HG02943 (cell line): ENCODE measurements around the gene PLCB4.
A peak's percentile ranks its signal among the peaks of the same experiment; 100 is the strongest.

Experiments
- ATAC-seq: cut with Tn5 transposase; IDR thresholded peaks from one replicate; pipeline ENCODE4 v1.9.1; 2021; ENCODE audit warnings: mild to moderate bottlenecking, low read depth, moderate library complexity; ENCODE audit not compliant: unreplicated experiment

Gene PLCB4

GRCh38 chr20:9409981-9410380 lies 341.1 kb downstream of the PLCB4 start:
- ATAC-seq: no peak

- ATAC-seq: no peak
Observed at GRCh38 chr20:9411833-9412232, 342.9 kb downstream of the PLCB4 start.

- ATAC-seq: peak; percentile 80
Observed at GRCh38 chr20:9412309-9412708, 343.4 kb downstream of the PLCB4 start.

GRCh38 chr20:9413001-9413400 lies 344.1 kb downstream of the PLCB4 start:
- ATAC-seq: no peak

GRCh38 chr20:9415426-9415825 lies 346.5 kb downstream of the PLCB4 start:
- ATAC-seq: no peak

GRCh38 chr20:9416421-9416820 lies 347.5 kb downstream of the PLCB4 start:
- ATAC-seq: no peak

- no peak for ATAC-seq
Observed at GRCh38 chr20:9417665-9418064, 348.8 kb downstream of the PLCB4 start.

GRCh38 chr20:9422321-9423057 lies 353.6 kb downstream of the PLCB4 start:
- no peak for ATAC-seq

- ATAC-seq: no peak
Observed at GRCh38 chr20:9424551-9424950, 355.7 kb downstream of the PLCB4 start.

- no peak for ATAC-seq
Observed at GRCh38 chr20:9427430-9428291, 358.8 kb downstream of the PLCB4 start.

GRCh38 chr20:9428292-9428607 lies 359.4 kb downstream of the PLCB4 start:
- ATAC-seq: no peak

- ATAC-seq: no peak
Observed at GRCh38 chr20:9439806-9440205, 370.9 kb downstream of the PLCB4 start.

- no peak for ATAC-seq
Observed at GRCh38 chr20:9440892-9441291, 372.0 kb downstream of the PLCB4 start.

- ATAC-seq: peak; percentile 91
Observed at GRCh38 chr20:9441948-9442347, 373.1 kb downstream of the PLCB4 start.

- no peak for ATAC-seq
Observed at GRCh38 chr20:9442858-9443257, 374.0 kb downstream of the PLCB4 start.

- no peak for ATAC-seq
Observed at GRCh38 chr20:9444921-9445320, 376.0 kb downstream of the PLCB4 start.

- no peak for ATAC-seq
Observed at GRCh38 chr20:9447182-9447581, 378.3 kb downstream of the PLCB4 start.

- no peak for ATAC-seq
Observed at GRCh38 chr20:9453201-9453600, 384.3 kb downstream of the PLCB4 start.

GRCh38 chr20:9454791-9455190 lies 385.9 kb downstream of the PLCB4 start:
- no peak for ATAC-seq

- no peak for ATAC-seq
Observed at GRCh38 chr20:9457136-9457535, 388.2 kb downstream of the PLCB4 start.

- no peak for ATAC-seq
Observed at GRCh38 chr20:9458138-9458796, 389.4 kb downstream of the PLCB4 start.
